Loucy (cell line): ENCODE results near the gene LRRC63.

Experiments
- H2AFZ ChIP-seq: fragments of 200-600 bp; sonication (generic); 2 replicates; pipeline ENCODE4 v1.6.0; 2016; ENCODE audit warnings: antibody characterized with exemption, mild to moderate bottlenecking, low read length, moderate library complexity
- H3F3A ChIP-seq: fragments of 200-600 bp; 2 replicates; pipeline ENCODE4 v1.6.0; 2016; ENCODE audit warnings: antibody characterized with exemption, low read depth, mild to moderate bottlenecking
- H3K27me3 ChIP-seq: fragments of 200-600 bp; sonication (generic); 2 replicates; pipeline ENCODE4 v1.6.1; 2014; ENCODE audit warnings: low read length, mild to moderate bottlenecking; ENCODE audit not compliant: insufficient read depth, poor library complexity, severe bottlenecking
- H3K36me3 ChIP-seq: fragments of 200-600 bp; sonication (generic); 2 replicates; pipeline ENCODE4 v1.6.1; 2016; ENCODE audit warnings: low read length; ENCODE audit not compliant: insufficient read depth
- H3K4me1 ChIP-seq: fragments of 200-600 bp; sonication (generic); 2 replicates; pipeline ENCODE4 v1.5.1; 2014; ENCODE audit warnings: low read length, mild to moderate bottlenecking; ENCODE audit not compliant: insufficient read depth, poor library complexity, severe bottlenecking
- H3K4me2 ChIP-seq: fragments of 200-600 bp; sonication (generic); 2 replicates; pipeline ENCODE4 v1.6.0; 2014; ENCODE audit warnings: antibody characterized with exemption, low read length, low read depth, mild to moderate bottlenecking; ENCODE audit not compliant: poor library complexity, severe bottlenecking
- H3K4me3 ChIP-seq: fragments of 200-600 bp; sonication (generic); 2 replicates; pipeline ENCODE4 v1.5.1; 2014; ENCODE audit warnings: low read length, mild to moderate bottlenecking, mixed read lengths; ENCODE audit not compliant: poor library complexity, severe bottlenecking
- H3K79me2 ChIP-seq: fragments of 200-600 bp; sonication (generic); 2 replicates; pipeline ENCODE4 v1.6.1; 2014; ENCODE audit warnings: low read length; ENCODE audit not compliant: insufficient read depth
- H3K9ac ChIP-seq: fragments of 200-600 bp; sonication (generic); 2 replicates; pipeline ENCODE4 v1.6.0; 2014; ENCODE audit warnings: mild to moderate bottlenecking, low read depth, low read length, moderate library complexity; ENCODE audit not compliant: poor library complexity, severe bottlenecking
- H3K9me2 ChIP-seq: fragments of 200-600 bp; sonication (generic); replicated peaks from 2 replicates; pipeline ENCODE4 v1.6.1; 2016; ENCODE audit warnings: low read depth, low read length, mixed read lengths
- H3K9me3 ChIP-seq: fragments of 200-600 bp; sonication (generic); 2 replicates; pipeline ENCODE4 v1.6.1; 2014; ENCODE audit warnings: mild to moderate bottlenecking, antibody characterized with exemption, low read length, low read depth; ENCODE audit not compliant: insufficient read depth
- H4K20me1 ChIP-seq: fragments of 200-600 bp; sonication (generic); 2 replicates; pipeline ENCODE4 v1.6.0; 2014; ENCODE audit warnings: antibody characterized with exemption, low read length, mild to moderate bottlenecking; ENCODE audit not compliant: insufficient read depth, poor library complexity, severe bottlenecking
- CTCF ChIP-seq: fragments of 200-600 bp; sonication (generic); conservative IDR thresholded peaks from 2 replicates; pipeline ENCODE4 v1.5.1; 2014; ENCODE audit warnings: mild to moderate bottlenecking, antibody characterized with exemption, low read length
- EZH2phosphoT487 ChIP-seq: fragments of 200-600 bp; IDR thresholded peaks from 2 replicates; pipeline ENCODE4 v1.6.1; 2018; ENCODE audit warnings: antibody characterized with exemption, mild to moderate bottlenecking, moderate library complexity, borderline replicate concordance

The LRRC63 gene

GRCh38 chr13:46184277-46184699 lies 27.4 kb upstream of the LRRC63 start:
- H3K9me2 ChIP-seq = no peaks in the 10 kb centered on the region

GRCh38 chr13:46185634-46186033 lies 26.1 kb upstream of the LRRC63 start:
- TF ChIP-seq EZH2phosphoT487 (no peak), CTCF (no peak)
- Histone ChIP-seq H3K4me3 (no peak overlapping the region), H4K20me1 (peaks cover 10% of the 10 kb centered on the region), H3K4me1 (peaks cover 29% of the 10 kb centered on the region), H3K79me2 (peaks cover 30% of the 10 kb centered on the region), H3K9ac (no peak overlapping the region), H3K36me3 (no peaks in the 10 kb centered on the region), H3F3A (peaks cover 4% of the 10 kb centered on the region; the same call in 1 of the 2 replicates), H3K9me2 (no peaks in the 10 kb centered on the region), H3K4me2 (no peak overlapping the region), H2AFZ (no peak overlapping the region), H3K9me3 (no peaks in the 10 kb centered on the region), H3K27me3 (no peaks in the 10 kb centered on the region)

More at GRCh38 chr13:46184277-46184699, 27.4 kb upstream of the LRRC63 start:
- Histone ChIP-seq H3K9ac (peak overlapping the region; percentile 93), H3K79me2 (peaks cover 43% of the 10 kb centered on the region), H3K27me3 (no peaks in the 10 kb centered on the region), H4K20me1 (peaks cover 21% of the 10 kb centered on the region), H3K4me3 (peak overlapping the region; percentile 73), H3K36me3 (no peaks in the 10 kb centered on the region), H3K4me1 (peaks cover 29% of the 10 kb centered on the region), H3K4me2 (peak overlapping the region; percentile 98), H3K9me3 (no peaks in the 10 kb centered on the region), H3F3A (peaks cover 6% of the 10 kb centered on the region; the same call in 1 of the 2 replicates), H2AFZ (peak overlapping the region; percentile 89)
- no peak for TF ChIP-seq EZH2phosphoT487
- TF ChIP-seq CTCF = peak; percentile 99

GRCh38 chr13:46192412-46192811 lies 19.3 kb upstream of the LRRC63 start:
- H4K20me1 ChIP-seq = no peaks in the 10 kb centered on the region
- no peak overlapping the region for H2AFZ ChIP-seq

More at GRCh38 chr13:46192412-46192811, 19.3 kb upstream of the LRRC63 start:
- Histone ChIP-seq H3K4me1 (peaks cover 10% of the 10 kb centered on the region), H3K4me3 (no peak overlapping the region), H3K9me2 (no peaks in the 10 kb centered on the region), H3K9me3 (no peaks in the 10 kb centered on the region), H3F3A (no peaks in the 10 kb centered on the region), H3K4me2 (no peak overlapping the region), H3K79me2 (no peaks in the 10 kb centered on the region), H3K27me3 (no peaks in the 10 kb centered on the region), H3K9ac (no peak overlapping the region), H3K36me3 (no peaks in the 10 kb centered on the region)
- TF ChIP-seq EZH2phosphoT487 (no peak), CTCF (no peak)
